Jurkat, Clone E6-1 (cell line): ENCODE results near the gene EPHA5.

Experiments used
- DNase-seq: peaks from one replicate; pipeline ENCODE4 v3.0.0-alpha.2; 2011; ENCODE audit warnings: low read depth, low spot score
- H3K4me3 ChIP-seq: 2 replicates; pipeline ENCODE4 v1.5.1; 2011; ENCODE audit warnings: mild to moderate bottlenecking, low read length, control low read depth, moderate library complexity

The EPHA5 gene

GRCh38 chr4:65399084-65399483 lies 271.2 kb downstream of the EPHA5 start:
- no peak for DNase-seq
- no peak overlapping the region for H3K4me3 ChIP-seq

- no peak overlapping the region for H3K4me3 ChIP-seq
- DNase-seq = no peak
Measured at GRCh38 chr4:65393078-65393477, 277.2 kb downstream of the EPHA5 start.

- DNase-seq = no peak
- H3K4me3 ChIP-seq = no peak overlapping the region
Measured at GRCh38 chr4:65392488-65392887, 277.8 kb downstream of the EPHA5 start.

GRCh38 chr4:65391814-65392213 lies 278.5 kb downstream of the EPHA5 start:
- H3K4me3 ChIP-seq = no peak overlapping the region
- DNase-seq = no peak

GRCh38 chr4:65391382-65391781 lies 278.9 kb downstream of the EPHA5 start:
- H3K4me3 ChIP-seq = no peak overlapping the region
- DNase-seq = no peak

GRCh38 chr4:65386927-65387326 lies 283.4 kb downstream of the EPHA5 start:
- no peak overlapping the region for H3K4me3 ChIP-seq
- DNase-seq = no peak

GRCh38 chr4:65383589-65384305 lies 286.5 kb downstream of the EPHA5 start:
- no peak overlapping the region for H3K4me3 ChIP-seq
- no peak for DNase-seq

GRCh38 chr4:65381648-65382047 lies 288.6 kb downstream of the EPHA5 start:
- DNase-seq = no peak

GRCh38 chr4:65370709-65371108 lies 299.6 kb downstream of the EPHA5 start:
- no peak for DNase-seq
- no peak overlapping the region for H3K4me3 ChIP-seq

More at GRCh38 chr4:65381648-65382047, 288.6 kb downstream of the EPHA5 start:
- H3K4me3 ChIP-seq = no peak overlapping the region

- DNase-seq = peak; percentile 23
- no peak overlapping the region for H3K4me3 ChIP-seq
Measured at GRCh38 chr4:65367306-65367705, 303.0 kb downstream of the EPHA5 start.

GRCh38 chr4:65358914-65359313 lies 311.4 kb downstream of the EPHA5 start:
- H3K4me3 ChIP-seq = no peak overlapping the region
- DNase-seq = no peak

- no peak for DNase-seq
Measured at GRCh38 chr4:65353098-65353497, 317.2 kb downstream of the EPHA5 start.

GRCh38 chr4:65344278-65344825 lies 325.9 kb downstream of the EPHA5 start:
- no peak for DNase-seq
- H3K4me3 ChIP-seq = no peak overlapping the region

More at GRCh38 chr4:65353098-65353497, 317.2 kb downstream of the EPHA5 start:
- H3K4me3 ChIP-seq = no peak overlapping the region

- DNase-seq = no peak
- no peak overlapping the region for H3K4me3 ChIP-seq
Measured at GRCh38 chr4:65343342-65343741, 326.9 kb downstream of the EPHA5 start.

GRCh38 chr4:65341557-65341956 lies 328.7 kb downstream of the EPHA5 start:
- H3K4me3 ChIP-seq = no peak overlapping the region
- DNase-seq = no peak

- no peak overlapping the region for H3K4me3 ChIP-seq
- DNase-seq = peak; percentile 4
Measured at GRCh38 chr4:65340382-65341109, 329.7 kb downstream of the EPHA5 start.

- DNase-seq = no peak
- no peak overlapping the region for H3K4me3 ChIP-seq
Measured at GRCh38 chr4:65337371-65337770, 332.9 kb downstream of the EPHA5 start.

GRCh38 chr4:65336465-65336864 lies 333.8 kb downstream of the EPHA5 start:
- H3K4me3 ChIP-seq = no peak overlapping the region
- no peak for DNase-seq

- no peak overlapping the region for H3K4me3 ChIP-seq
- DNase-seq = no peak
Measured at GRCh38 chr4:65316534-65316933, 353.8 kb downstream of the EPHA5 start.

GRCh38 chr4:65311120-65311519 lies 359.2 kb downstream of the EPHA5 start:
- no peak overlapping the region for H3K4me3 ChIP-seq
- no peak for DNase-seq
